Stimulated activated CD4-positive, alpha-beta T cell treated with anti-CD3 and anti-CD28 coated beads, Interleukin-15, amount 100 ng/mL, for 1 hour (primary cell): ENCODE data around the gene KIAA1671.
A peak's percentile ranks its signal among the peaks of the same experiment; 100 is the strongest.
"Not testable (repeated sequence)": the region's sequence is repeated elsewhere in the genome, so short reads cannot be mapped to it uniquely, and the experiment has no call there.

Experiments
- DNase-seq, 2 donors: peaks; one replicate each; pipeline ENCODE4 v3.0.0-alpha.2; 2020; ENCODE audit warnings: low read depth in 1 of 2, low spot score in 1 of 2

The KIAA1671 gene

GRCh38 chr22:25187469-25187868 is 235.0 kb downstream of the KIAA1671 start:
- no peak for DNase-seq

- no peak for DNase-seq
Observed at GRCh38 chr22:25192406-25192805, 239.9 kb downstream of the KIAA1671 start.

GRCh38 chr22:25193130-25193529 is 240.6 kb downstream of the KIAA1671 start:
- no peak for DNase-seq

GRCh38 chr22:25193548-25193947 is 241.0 kb downstream of the KIAA1671 start:
- no peak for DNase-seq

GRCh38 chr22:25196326-25196725 is 243.8 kb downstream of the KIAA1671 start:
- DNase-seq: no peak

GRCh38 chr22:25197340-25197739 is 244.8 kb downstream of the KIAA1671 start:
- DNase-seq: no peak

GRCh38 chr22:25199731-25200520 is 247.4 kb downstream of the KIAA1671 start, which contains the start of gene CRYBB3:
CRYBB3 (plus strand) TSS chr22:25199858; CDS start chr22:25201397, 1,539 bp downstream.
- no peak for DNase-seq

- DNase-seq: no peak
Observed at GRCh38 chr22:25200967-25201366, 248.5 kb downstream of the KIAA1671 start.

GRCh38 chr22:25201557-25202273 is 249.2 kb downstream of the KIAA1671 start:
- no peak for DNase-seq

GRCh38 chr22:25202290-25202921 is 249.9 kb downstream of the KIAA1671 start:
- peak in 1 of 2 donors; percentile 27 for DNase-seq

GRCh38 chr22:25203082-25203481 is 250.6 kb downstream of the KIAA1671 start:
- DNase-seq: no peak

- DNase-seq: not testable (repeated sequence)
Observed at GRCh38 chr22:25204547-25204946, 252.0 kb downstream of the KIAA1671 start.

- no peak for DNase-seq
Observed at GRCh38 chr22:25205847-25206246, 253.3 kb downstream of the KIAA1671 start.

- DNase-seq: no peak
Observed at GRCh38 chr22:25206998-25207397, 254.5 kb downstream of the KIAA1671 start.

- DNase-seq: no peak
Observed at GRCh38 chr22:25207553-25208157, 255.1 kb downstream of the KIAA1671 start.

GRCh38 chr22:25208328-25208727 is 255.8 kb downstream of the KIAA1671 start:
- no peak for DNase-seq

- DNase-seq: no peak
Observed at GRCh38 chr22:25208743-25209505, 256.4 kb downstream of the KIAA1671 start.

- DNase-seq: no peak
Observed at GRCh38 chr22:25210793-25211192, 258.3 kb downstream of the KIAA1671 start.

GRCh38 chr22:25212337-25212736 is 259.8 kb downstream of the KIAA1671 start:
- DNase-seq: no peak

GRCh38 chr22:25213221-25213620 is 260.7 kb downstream of the KIAA1671 start:
- no peak for DNase-seq

- DNase-seq: no peak
Observed at GRCh38 chr22:25216230-25216629, 263.7 kb downstream of the KIAA1671 start.
